Mesendoderm (in vitro differentiated cells): ENCODE measurements around the gene CLIC3.
"Not testable (repeated sequence)": the region's sequence is repeated elsewhere in the genome, so short reads cannot be mapped to it uniquely, and the experiment has no call there.

Experiments
- DNase-seq: peaks from one replicate; pipeline ENCODE4 v3.0.0; 2013
- H2AK5ac ChIP-seq: 2 replicates; pipeline ENCODE4 v1.6.1; 2013; ENCODE audit warnings: low read length, inconsistent platforms
- H2BK120ac ChIP-seq: 2 replicates; pipeline ENCODE4 v1.6.1; 2013; ENCODE audit warnings: low read depth, mild to moderate bottlenecking, low read length, moderate library complexity, mixed read lengths
- H2BK15ac ChIP-seq: replicated peaks from 2 replicates; pipeline ENCODE4 v1.6.1; 2013; ENCODE audit warnings: low read depth, mild to moderate bottlenecking, moderate library complexity
- H2BK5ac ChIP-seq: 2 replicates; pipeline ENCODE4 v1.6.1; 2013; ENCODE audit warnings: low read length, inconsistent platforms
- H3K18ac ChIP-seq: 2 replicates; pipeline ENCODE4 v1.6.1; 2013; ENCODE audit warnings: mild to moderate bottlenecking, low read length, mixed read lengths
- H3K23ac ChIP-seq: one replicate; pipeline ENCODE4 v1.6.1; 2013; ENCODE audit warnings: low read length
- H3K27ac ChIP-seq: 2 replicates; pipeline ENCODE4 v1.5.1; 2013; ENCODE audit warnings: low read depth, mild to moderate bottlenecking, inconsistent platforms, low read length, moderate library complexity
- H3K27me3 ChIP-seq: 2 replicates; pipeline ENCODE4 v1.6.1; 2013; ENCODE audit warnings: low read length, control low read depth, mild to moderate bottlenecking, inconsistent platforms; ENCODE audit not compliant: insufficient read depth, poor library complexity
- H3K36me3 ChIP-seq: 2 replicates; pipeline ENCODE4 v1.6.1; 2013; ENCODE audit warnings: low read length, inconsistent platforms; ENCODE audit not compliant: control insufficient read depth, insufficient read depth
- H3K4ac ChIP-seq: one replicate; pipeline ENCODE4 v1.6.1; 2013; ENCODE audit warnings: low read depth, mild to moderate bottlenecking, low read length, moderate library complexity
- H3K4me1 ChIP-seq: 2 replicates; pipeline ENCODE4 v1.6.1; 2013; ENCODE audit warnings: low read depth, low read length, inconsistent platforms; ENCODE audit not compliant: control insufficient read depth
- H3K4me2 ChIP-seq: 2 replicates; pipeline ENCODE4 v1.6.1; 2013; ENCODE audit warnings: low read length
- H3K4me3 ChIP-seq: 2 replicates; pipeline ENCODE4 v1.5.1; 2013; ENCODE audit warnings: mild to moderate bottlenecking, low read length
- H3K56ac ChIP-seq: one replicate; pipeline ENCODE4 v1.6.1; 2013; ENCODE audit warnings: low read length
- H3K79me1 ChIP-seq: 2 replicates; pipeline ENCODE4 v1.6.1; 2013; ENCODE audit warnings: low read length, inconsistent platforms
- H3K79me2 ChIP-seq: 2 replicates; pipeline ENCODE4 v1.6.1; 2013; ENCODE audit warnings: mild to moderate bottlenecking, low read length; ENCODE audit not compliant: control insufficient read depth, insufficient read depth
- H3K9ac ChIP-seq: 2 replicates; pipeline ENCODE4 v1.6.1; 2013; ENCODE audit warnings: low read length, inconsistent platforms
- H4K5ac ChIP-seq: one replicate; pipeline ENCODE4 v1.6.1; 2013; ENCODE audit warnings: low read length
- H4K8ac ChIP-seq: one replicate; pipeline ENCODE4 v1.6.1; 2013; ENCODE audit warnings: low read depth, mild to moderate bottlenecking, control low read depth, low read length, moderate library complexity
- WGBS: extraction: QIAGEN DNeasy Blood & Tissue Kit; methylation state at CpG from one replicate; pipeline ENCODE4 v1.1.7; 2013; ENCODE audit warnings: low lambda C conversion rate, missing lambda C conversion rate; ENCODE audit not compliant: insufficient coverage; ENCODE audit errors: extremely low coverage; 5-methylcytosine and 5-hydroxymethylcytosine counted together

The CLIC3 gene

GRCh38 chr9:137035937-137036336, 39.6 kb upstream of the CLIC3 start:
- Histone ChIP-seq H4K5ac (no peak overlapping the region), H3K79me2 (no peaks in the 10 kb centered on the region), H3K4me3 (no peak overlapping the region), H3K27me3 (no peaks in the 10 kb centered on the region), H3K4ac (no peak overlapping the region), H4K8ac (no peak overlapping the region), H3K79me1 (no peaks in the 10 kb centered on the region), H2BK15ac (no peak overlapping the region), H3K18ac (no peak overlapping the region), H3K4me2 (no peak overlapping the region), H3K23ac (no peak overlapping the region), H3K4me1 (no peaks in the 10 kb centered on the region), H3K9ac (no peak overlapping the region), H2BK120ac (no peak overlapping the region), H3K56ac (no peak overlapping the region), H3K36me3 (no peaks in the 10 kb centered on the region), H2BK5ac (no peak overlapping the region), H3K27ac (no peak overlapping the region), H2AK5ac (no peak overlapping the region)
- no peak for DNase-seq
- WGBS: no CpG with 5 or more reads among the region's 8 CpGs

DNA sequence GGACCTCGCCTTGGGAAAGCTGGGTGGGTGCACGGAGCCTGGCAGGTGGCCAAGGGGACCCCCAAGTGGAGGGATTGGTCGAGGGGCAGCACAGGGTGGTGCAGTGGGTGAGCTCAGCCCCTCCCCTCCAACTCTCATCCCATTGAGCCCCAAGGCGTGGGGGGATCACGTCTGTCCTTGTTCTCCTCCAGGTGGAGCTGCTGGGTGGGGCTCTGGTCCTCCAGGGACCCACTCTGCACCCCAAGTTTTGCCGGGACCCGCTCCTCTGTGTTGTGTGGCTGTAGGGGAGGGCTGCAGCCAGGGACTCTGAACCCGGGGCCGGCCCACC, 39.1 kb upstream of the CLIC3 start:
- no CpG with 5 or more reads among the region's 9 CpGs for WGBS
- no peak overlapping the region for H2BK5ac ChIP-seq
- H3K4me3 ChIP-seq: no peak overlapping the region
- H4K5ac ChIP-seq: no peak overlapping the region
- DNase-seq: no peak
- H3K4me2 ChIP-seq: no peak overlapping the region
- no peak overlapping the region for H3K56ac ChIP-seq
- no peak overlapping the region for H3K23ac ChIP-seq
- H2BK15ac ChIP-seq: no peak overlapping the region
- H3K4ac ChIP-seq: no peak overlapping the region
- H3K27ac ChIP-seq: no peak overlapping the region
- no peaks in the 10 kb centered on the region for H3K79me1 ChIP-seq
- no peak overlapping the region for H3K18ac ChIP-seq
- no peak overlapping the region for H3K9ac ChIP-seq
- no peaks in the 10 kb centered on the region for H3K27me3 ChIP-seq
- H2BK120ac ChIP-seq: no peak overlapping the region
- H3K79me2 ChIP-seq: no peaks in the 10 kb centered on the region
- no peaks in the 10 kb centered on the region for H3K36me3 ChIP-seq
- H4K8ac ChIP-seq: no peak overlapping the region
- no peaks in the 10 kb centered on the region for H3K4me1 ChIP-seq
- H2AK5ac ChIP-seq: no peak overlapping the region

- no peaks in the 10 kb centered on the region for H3K27me3 ChIP-seq
- no peak overlapping the region for H3K9ac ChIP-seq
- no peak overlapping the region for H3K27ac ChIP-seq
- H2BK15ac ChIP-seq: no peak overlapping the region
- no peak overlapping the region for H3K18ac ChIP-seq
- H3K4ac ChIP-seq: no peak overlapping the region
- H3K23ac ChIP-seq: no peak overlapping the region
- H3K4me1 ChIP-seq: no peaks in the 10 kb centered on the region
- H3K79me1 ChIP-seq: no peaks in the 10 kb centered on the region
- no peaks in the 10 kb centered on the region for H3K79me2 ChIP-seq
- no peak overlapping the region for H2BK5ac ChIP-seq
- no peaks in the 10 kb centered on the region for H3K36me3 ChIP-seq
- H4K8ac ChIP-seq: no peak overlapping the region
- DNase-seq: peak; percentile 83
- H3K4me3 ChIP-seq: no peak overlapping the region
- no peak overlapping the region for H2AK5ac ChIP-seq
- H4K5ac ChIP-seq: no peak overlapping the region
- no CpG with 5 or more reads among the region's 24 CpGs for WGBS
- no peak overlapping the region for H3K4me2 ChIP-seq
- no peak overlapping the region for H2BK120ac ChIP-seq
- H3K56ac ChIP-seq: no peak overlapping the region
Observed at GRCh38 chr9:137034709-137035506, 38.5 kb upstream of the CLIC3 start.

DNA sequence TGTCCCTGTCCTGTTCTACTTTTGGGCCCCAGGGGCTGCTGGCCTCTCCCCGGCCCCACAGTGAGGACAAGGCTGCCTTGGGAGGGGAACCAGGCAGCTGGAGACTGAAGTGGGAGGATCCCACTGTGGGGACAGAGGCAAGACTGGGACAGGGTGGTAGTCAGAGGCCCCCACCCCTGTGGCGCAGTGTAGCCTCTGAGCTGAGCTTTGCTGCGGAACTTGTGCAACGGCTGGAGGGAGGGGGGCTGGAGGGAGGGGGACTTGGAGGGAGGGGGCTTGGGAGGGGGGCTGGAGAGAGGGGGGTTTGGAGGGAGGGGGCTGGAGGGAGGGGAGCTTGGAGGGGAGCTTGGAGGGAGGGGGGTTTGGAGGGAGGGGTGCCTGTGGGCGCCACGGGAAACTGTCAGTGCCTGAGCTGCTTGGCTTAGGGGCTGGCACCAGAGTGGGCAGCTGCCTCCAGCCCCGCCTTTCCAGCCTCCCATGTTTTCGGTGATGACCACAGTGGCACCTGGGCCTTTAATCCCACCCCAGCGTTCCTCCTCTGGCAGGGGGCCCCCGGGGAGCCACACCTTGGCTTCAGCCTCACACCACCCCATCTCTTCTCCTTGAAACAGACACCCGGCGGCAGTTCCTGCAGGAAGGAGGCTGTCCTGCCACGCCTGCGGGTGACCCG, 37.8 kb upstream of the CLIC3 start:
- no peak overlapping the region for H3K56ac ChIP-seq
- no peak overlapping the region for H3K9ac ChIP-seq
- H3K4me1 ChIP-seq: no peaks in the 10 kb centered on the region
- H4K8ac ChIP-seq: no peak overlapping the region
- H3K27me3 ChIP-seq: no peaks in the 10 kb centered on the region
- H3K27ac ChIP-seq: no peak overlapping the region
- H3K36me3 ChIP-seq: no peaks in the 10 kb centered on the region
- DNase-seq: no peak
- no peak overlapping the region for H2BK5ac ChIP-seq
- WGBS: no CpG with 5 or more reads among the region's 15 CpGs
- no peak overlapping the region for H3K4ac ChIP-seq
- no peaks in the 10 kb centered on the region for H3K79me2 ChIP-seq
- no peak overlapping the region for H4K5ac ChIP-seq
- no peak overlapping the region for H2AK5ac ChIP-seq
- no peak overlapping the region for H2BK120ac ChIP-seq
- H3K4me2 ChIP-seq: no peak overlapping the region
- no peak overlapping the region for H3K23ac ChIP-seq
- H3K79me1 ChIP-seq: no peaks in the 10 kb centered on the region
- H3K18ac ChIP-seq: no peak overlapping the region
- H3K4me3 ChIP-seq: no peak overlapping the region
- no peak overlapping the region for H2BK15ac ChIP-seq

GRCh38 chr9:137033481-137033880, 37.1 kb upstream of the CLIC3 start:
- H4K5ac ChIP-seq, H3K4ac ChIP-seq, H3K27ac ChIP-seq, H3K56ac ChIP-seq, H3K9ac ChIP-seq, H2BK120ac ChIP-seq, H3K4me2 ChIP-seq, H2BK15ac ChIP-seq, H4K8ac ChIP-seq, H3K36me3 ChIP-seq, H2AK5ac ChIP-seq, DNase-seq, H2BK5ac ChIP-seq, H3K79me1 ChIP-seq, H3K18ac ChIP-seq, H3K27me3 ChIP-seq, H3K23ac ChIP-seq, H3K79me2 ChIP-seq, H3K4me3 ChIP-seq, H3K4me1 ChIP-seq: not testable (repeated sequence)
- WGBS: no CpG with 5 or more reads among the region's 5 CpGs
